Smooth muscle cell of trachea (primary cell): ENCODE measurements around the gene SYT1. TPM values are rescaled to one million over a fixed set of nuclear protein-coding genes. Genes with fewer than 3 reads are reported as not detected.

Experiments
- total RNA-seq: library from RNA; depleted of rRNA; stranded (reverse); fragments of >200 nt; gene quantifications from 2 replicates; pipeline ENCODE4 v1.2.1, GENCODE V29; 2014

Gene SYT1
- total RNA-seq: 1.3 and 1.6 TPM in 2 replicates

GRCh38 chr12:78864403-78864869, at the start of gene SYT1:
Gene SYT1, plus strand, starts transcription at chr12:78864774.

